GM23248 (cell line): ENCODE measurements around the gene KRT3.

Experiments used
- EZH2 ChIP-seq: fragments of 200-600 bp; sonication (generic); IDR thresholded peaks from 2 replicates; pipeline ENCODE4 v1.6.1; 2018; ENCODE audit warnings: antibody characterized with exemption, mild to moderate bottlenecking; ENCODE audit not compliant: insufficient read depth, poor library complexity, severe bottlenecking
- EZH2phosphoT487 ChIP-seq: fragments of 200-600 bp; sonication (generic); IDR thresholded peaks from 2 replicates; pipeline ENCODE4 v1.6.1; 2018; ENCODE audit warnings: antibody characterized with exemption, moderate library complexity, mild to moderate bottlenecking, low read depth; ENCODE audit not compliant: insufficient read depth

- no peak for TF ChIP-seq EZH2
- TF ChIP-seq EZH2phosphoT487: no peak
Measured at GRCh38 chr12:52745554-52745953, 50.4 kb downstream of the KRT3 start.
